ENCODE data around the gene FSTL5.
A peak's percentile ranks its signal among the peaks of the same experiment; 100 is the strongest.
"Not testable (repeated sequence)": the region's sequence is repeated elsewhere in the genome, so short reads cannot be mapped to it uniquely, and the experiment has no call there.

The FSTL5 gene

DNA sequence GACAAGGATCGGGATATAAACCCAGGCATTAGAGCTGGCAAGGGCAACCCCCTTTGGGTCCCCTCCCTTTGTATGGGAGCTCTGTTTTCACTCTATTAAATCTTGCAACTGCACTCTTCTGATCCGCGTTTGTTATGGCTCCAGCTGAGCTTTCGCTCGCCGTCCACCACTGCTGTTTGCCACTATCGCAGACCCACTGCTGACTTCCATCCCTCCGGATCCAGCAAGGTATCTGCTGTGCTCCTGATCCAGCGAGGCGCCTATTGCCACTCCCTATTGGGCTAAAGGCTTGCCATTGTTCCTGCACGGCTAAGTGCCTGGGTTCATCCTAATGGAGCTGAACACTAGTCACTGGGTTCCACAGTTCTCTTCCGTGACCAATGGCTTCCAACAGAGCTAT is 59.9 kb downstream of the FSTL5 start:
- not testable (repeated sequence) for DNase-seq (ENCODE audit: low spot score)

DNA sequence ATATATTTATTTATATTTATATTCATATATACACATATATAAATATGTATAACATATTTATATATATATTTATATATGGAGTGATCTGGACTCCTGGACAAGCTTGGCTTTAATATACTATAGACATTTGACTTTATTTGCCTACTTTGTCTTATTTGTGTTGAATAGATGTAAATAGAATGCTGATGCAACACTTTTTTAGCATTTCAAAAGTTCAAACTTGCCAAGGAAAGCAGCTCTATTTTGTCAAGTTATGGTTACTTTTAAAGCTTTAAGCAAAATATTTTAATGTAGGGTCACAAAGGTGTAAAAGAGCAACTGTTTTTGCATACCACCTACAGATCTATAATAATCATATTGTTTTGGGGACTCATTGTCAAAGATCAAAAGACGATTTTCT is 61.1 kb downstream of the FSTL5 start:
- DNase-seq (ENCODE audit: low spot score): no peak

DNA sequence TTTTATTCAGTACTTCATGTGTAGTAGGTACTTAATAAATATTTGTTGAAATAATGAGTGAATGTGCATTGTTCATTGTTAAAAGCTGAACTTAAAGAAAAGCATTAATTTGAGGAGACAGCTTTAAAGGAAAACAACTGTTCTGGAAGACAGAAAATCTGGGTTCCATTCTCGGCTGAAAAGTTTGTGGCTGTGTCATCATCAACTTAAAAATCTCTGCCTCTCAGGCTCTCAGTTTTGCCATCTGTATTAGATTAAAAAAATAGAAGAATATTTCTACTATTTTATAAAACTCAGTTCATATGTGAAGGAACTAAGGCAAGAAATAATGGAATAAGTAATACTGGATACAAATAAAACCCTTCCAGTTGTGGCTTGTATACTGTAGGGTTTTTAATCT is 62.5 kb downstream of the FSTL5 start:
- no peak for DNase-seq (ENCODE audit: low spot score)

DNA sequence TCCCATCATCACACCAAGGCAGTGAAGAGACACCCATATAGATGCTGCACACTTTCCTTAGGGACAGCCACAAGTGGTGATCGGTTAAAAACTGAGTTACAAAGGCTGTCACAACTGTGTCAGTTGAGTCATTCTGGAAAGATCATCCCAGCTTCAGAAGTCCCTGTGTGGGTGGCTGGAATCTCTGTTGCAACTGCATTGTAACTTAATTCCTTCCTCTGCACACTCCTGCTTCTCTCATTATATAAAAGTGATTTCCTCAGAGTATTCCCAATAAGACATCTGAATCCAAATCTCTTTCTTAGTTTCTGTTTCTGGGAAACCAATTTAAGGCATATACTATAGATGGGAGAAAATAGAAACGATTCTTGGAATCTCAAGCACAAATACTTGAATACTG is 88.1 kb downstream of the FSTL5 start:
- DNase-seq (ENCODE audit: low spot score): peak; percentile 49

DNA sequence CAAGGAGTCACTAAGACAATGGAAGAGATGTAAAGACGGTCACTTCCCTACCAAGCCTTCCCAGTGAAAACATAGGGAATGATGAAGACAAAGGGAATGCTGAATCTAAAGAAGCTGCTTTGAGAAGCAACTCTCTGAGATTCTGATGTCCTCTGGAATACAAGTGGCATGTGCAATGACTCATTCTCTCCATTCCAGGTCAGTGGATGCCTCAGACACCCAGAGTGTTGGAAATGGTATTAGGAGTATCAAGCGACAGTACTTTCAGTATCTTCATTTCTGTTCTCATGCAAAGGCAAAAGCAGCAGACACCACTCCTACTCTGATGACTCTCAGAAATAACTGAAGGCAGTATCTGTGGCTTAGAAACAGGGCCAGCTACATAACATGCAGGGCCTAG is 102.6 kb downstream of the FSTL5 start:
- no peak for DNase-seq (ENCODE audit: low spot score)

DNA sequence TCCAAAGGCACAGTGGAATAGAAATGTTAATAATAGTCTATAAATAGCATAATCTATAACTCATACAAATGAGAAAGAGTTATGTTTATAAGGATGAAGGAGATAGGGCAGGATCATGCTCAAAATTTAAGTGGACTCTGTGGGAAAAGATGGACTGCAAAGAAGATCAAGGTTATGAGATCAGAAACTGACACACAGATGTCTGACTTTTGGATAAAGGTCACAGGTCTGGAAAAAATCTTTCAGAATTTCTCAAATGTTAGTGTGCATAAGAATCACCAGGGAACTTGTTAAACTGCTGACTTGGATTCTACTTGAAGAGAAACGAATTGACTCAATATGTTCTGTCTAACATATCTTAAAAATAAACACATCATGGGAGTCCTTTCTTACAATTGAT is 104.1 kb downstream of the FSTL5 start:
- DNase-seq (ENCODE audit: low spot score): no peak

DNA sequence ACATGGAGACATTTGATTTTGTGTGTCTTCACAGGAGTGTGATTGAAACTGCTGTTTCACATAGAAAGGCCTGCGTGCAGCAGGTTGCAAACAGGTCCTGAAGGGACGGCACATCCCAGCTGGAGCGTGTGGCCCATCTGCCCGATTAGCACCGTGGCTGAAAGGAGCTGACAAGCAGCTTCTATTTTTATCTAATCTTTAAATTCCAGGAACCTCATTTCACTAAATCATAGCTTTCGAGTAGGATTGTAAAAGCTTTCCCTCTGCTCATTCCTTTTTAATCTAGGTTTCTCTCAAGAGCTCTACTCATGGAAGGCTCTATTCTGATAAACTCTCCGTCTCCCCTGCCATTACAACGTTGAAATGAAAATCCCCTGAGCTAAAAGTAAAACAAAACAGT is 106.8 kb downstream of the FSTL5 start:
- DNase-seq (ENCODE audit: low spot score): no peak

DNA sequence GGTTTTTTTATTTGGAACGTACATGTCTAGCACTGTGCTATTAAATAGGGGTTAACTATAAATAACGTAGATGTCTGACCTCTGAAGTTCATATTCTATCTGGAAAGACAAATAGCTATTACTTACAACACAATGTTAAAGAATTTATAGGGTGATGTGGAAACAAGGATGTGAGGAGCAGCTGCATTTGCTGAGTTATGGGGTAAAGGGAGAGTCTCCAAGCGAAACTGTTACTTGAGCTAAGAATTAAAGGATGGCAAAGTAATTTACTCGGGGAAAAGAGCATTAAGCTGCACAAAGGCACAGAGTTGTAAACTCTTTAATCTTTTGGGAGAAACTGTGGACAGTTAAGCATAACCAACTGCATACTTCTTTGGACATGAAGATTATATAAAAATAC is 117.7 kb downstream of the FSTL5 start:
- DNase-seq (ENCODE audit: low spot score): no peak

DNA sequence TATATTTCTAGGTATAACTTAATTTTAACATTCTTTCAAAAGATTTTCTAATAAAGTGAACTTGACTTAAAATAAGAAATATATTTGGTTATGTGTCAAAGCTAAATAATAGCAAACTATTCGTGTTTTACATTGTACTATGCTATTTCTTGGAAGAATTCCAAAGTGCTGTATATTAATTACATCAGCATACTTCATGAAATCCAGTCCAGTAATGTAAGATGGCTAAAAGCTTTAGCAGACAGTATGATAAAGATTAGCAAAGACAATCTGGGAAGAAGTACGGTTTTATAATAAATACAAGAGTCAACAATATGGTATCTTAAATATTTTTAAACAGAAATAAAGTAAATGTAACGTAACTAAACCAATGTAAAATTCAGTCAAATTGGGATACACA is 125.7 kb downstream of the FSTL5 start:
- no peak for DNase-seq (ENCODE audit: low spot score)

DNA sequence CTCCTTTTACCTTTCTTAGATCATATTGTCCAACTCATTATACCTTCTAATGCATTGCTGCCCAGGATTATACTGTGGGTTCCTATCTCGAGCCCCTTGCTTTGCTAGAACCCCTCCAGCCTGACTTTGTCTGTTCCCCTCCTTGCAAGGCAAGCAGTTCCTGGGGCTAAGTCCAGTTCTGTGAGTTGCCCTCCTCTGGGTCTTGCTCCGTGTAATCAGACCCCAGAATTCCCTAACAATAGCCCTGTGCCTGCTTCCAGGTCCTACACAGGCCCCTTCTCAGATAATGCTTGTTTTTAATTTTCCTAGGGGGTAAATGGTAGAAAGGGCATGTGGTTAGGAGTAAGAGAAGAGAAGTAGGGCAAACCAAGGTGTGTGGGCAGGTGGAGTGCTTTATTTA is 145.9 kb downstream of the FSTL5 start:
- DNase-seq (ENCODE audit: low spot score): no peak

DNA sequence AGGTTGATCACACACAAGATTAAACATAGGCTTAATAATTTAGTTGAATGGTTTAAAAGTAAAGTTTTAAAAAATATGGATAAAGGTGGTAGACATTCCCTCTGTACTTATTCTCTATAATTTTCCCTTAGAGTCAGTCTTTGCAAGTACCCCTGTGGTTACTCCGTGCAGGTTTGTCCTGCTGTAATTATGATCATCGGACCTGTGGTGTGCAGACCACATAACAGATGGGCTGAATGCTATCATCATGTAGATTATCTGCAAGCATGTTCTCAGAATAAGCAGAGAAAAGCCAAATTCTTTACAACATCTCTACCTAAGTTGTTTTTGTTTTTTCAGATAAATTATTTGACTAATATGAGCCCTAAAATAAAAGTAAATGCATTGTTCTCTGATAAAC is 146.8 kb downstream of the FSTL5 start:
- no peak for DNase-seq (ENCODE audit: low spot score)

DNA sequence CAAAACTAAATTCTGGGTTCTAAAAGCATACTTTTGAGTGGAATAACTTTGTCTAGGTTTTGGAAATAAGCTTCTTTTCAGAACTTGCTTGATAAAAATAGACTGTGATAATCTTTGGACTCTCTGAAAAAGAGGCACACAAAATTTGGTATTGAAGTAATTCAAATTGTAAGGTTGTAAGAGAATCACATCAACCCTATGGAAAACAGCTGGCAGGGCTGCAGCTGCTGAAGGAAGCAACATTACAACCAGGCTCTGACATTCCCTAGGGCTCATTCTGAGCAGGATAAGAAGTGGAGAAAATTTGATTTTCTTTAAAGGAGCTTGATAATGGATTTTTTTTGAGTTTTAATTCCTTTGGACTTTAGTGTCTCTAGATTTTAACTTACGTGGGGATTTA is 147.6 kb downstream of the FSTL5 start:
- DNase-seq (ENCODE audit: low spot score): no peak

DNA sequence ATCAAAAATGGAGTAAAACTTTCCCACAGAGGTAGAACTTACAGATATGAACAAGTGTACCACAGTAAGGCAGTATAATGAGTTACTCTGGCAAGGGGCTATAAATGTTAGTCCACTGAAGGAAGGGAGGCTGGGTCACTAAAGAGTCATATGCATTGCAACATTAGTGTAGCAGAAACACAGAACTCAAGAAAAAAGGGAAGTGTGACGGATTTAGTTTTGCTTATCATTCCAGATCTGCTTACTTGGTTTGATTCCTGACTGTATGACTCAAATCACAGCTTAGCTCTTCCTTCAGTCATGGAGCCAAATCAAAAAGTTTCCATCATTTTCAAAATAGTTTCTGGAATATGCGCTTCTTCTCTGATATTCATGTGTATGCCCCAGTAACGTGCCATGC is 148.7 kb downstream of the FSTL5 start:
- DNase-seq (ENCODE audit: low spot score): peak; percentile 3

DNA sequence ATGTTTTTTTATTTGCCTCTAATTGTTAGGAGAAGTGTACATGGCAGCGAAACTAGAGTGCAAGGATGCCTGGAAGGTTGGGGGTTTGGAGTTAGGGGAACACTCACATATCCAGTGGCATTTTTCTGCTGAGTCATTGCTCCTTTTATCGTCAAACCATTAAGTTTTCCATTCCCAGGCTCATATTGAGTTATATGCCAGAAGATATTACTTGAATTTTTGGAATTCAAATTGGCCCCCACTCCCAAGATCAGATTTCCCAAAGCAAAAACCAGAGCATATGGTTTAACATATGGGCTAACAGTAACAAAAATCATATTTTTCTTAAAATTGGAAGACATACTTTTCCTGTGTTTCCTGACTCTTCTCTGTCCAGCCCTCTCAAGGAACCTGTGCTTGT is 152.7 kb downstream of the FSTL5 start:
- no peak for DNase-seq (ENCODE audit: low spot score)

DNA sequence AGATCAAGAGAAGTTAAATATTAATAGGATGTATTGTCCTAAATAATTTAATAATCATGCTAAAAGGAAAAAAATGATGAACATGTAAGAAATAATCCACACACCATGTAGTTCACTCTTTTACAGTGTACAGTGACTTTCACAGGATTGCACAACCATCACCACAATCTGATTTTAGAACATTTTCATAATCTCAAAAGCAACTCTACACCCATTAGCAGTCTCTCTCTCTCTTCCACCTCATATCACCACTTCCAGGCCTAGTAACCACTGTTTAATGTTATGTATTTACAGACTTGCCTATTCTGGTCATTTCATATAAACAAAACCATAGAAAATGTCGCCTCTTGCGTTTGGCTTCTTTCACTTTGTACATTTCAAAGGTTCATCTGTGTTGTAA is 153.4 kb downstream of the FSTL5 start:
- DNase-seq (ENCODE audit: low spot score): no peak

DNA sequence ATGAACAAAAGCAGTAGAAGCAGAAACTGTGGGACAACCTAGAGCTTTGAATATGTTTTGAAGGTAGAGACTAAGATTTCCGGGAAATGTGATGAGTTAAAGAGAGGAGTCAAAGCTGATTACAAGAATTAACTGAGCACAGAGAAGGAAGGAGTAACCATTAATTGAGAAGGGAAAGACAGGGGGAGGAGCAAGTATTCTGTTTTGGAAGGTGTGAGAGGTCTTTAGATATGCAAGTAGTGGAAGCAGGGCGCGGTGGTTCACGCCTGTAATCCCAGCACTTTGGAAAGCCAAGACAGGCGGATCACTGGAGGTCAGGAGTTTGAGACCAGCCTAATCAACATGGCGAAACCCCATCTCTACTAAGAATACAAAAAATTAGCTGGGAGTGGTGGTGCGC is 171.5 kb downstream of the FSTL5 start:
- no peak for DNase-seq (ENCODE audit: low spot score)

DNA sequence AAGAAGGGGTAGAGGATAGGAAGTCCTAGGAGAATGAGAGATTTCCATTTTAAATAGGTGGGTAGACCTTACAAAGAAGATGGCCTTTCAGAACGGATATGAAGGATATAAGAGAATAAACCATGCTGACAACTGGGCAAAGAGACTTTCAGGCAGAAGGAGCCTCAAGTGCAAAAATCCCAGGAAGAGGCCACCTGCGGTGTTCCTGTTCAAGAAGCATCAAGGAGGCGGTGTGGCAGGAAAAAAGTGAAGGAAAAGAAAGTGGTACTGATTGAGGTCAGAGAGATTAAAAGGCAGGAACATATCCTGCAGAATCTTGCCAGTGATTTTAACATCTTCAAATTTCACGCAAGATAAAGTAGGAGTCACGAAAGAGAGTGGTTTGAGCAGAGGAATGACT is 172.0 kb downstream of the FSTL5 start:
- DNase-seq (ENCODE audit: low spot score): no peak

DNA sequence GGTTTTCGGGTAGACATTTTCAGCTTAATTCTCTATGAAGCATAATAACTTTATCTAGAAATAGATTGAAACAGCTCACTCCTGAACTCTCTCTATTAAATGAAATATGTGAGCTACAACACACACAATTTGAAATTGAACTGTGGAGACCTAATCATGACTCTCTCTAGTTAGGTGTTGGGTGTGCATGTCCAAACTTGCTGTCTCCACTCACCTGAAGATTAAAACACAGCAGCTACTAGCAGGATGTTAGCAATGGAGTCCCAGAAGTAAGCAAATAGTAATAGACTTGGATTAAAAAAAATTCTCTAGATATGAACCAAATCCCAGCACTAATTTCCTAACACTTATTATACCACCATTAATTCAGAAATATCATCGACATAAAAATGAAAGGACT is 173.1 kb downstream of the FSTL5 start:
- no peak for DNase-seq (ENCODE audit: low spot score)

DNA sequence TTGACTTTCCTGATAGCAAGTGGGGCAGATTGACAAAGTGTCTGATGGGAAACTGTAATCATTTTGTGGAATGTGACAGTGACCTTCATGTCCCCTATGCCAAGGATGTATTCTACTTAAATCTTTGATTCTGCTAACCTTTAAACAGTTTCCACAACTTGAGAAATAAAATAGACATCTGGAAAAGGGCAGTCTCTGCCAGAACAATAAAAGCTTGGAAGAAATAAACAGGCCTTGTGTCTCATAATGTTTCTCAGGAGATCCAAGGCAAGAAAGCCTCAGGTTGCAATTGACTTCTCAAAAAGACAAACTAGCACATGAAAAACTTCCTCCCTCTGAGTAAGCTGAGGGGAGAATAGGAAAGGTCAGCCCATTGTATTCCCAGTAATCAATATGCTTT is 174.9 kb downstream of the FSTL5 start:
- DNase-seq (ENCODE audit: low spot score): no peak

DNA sequence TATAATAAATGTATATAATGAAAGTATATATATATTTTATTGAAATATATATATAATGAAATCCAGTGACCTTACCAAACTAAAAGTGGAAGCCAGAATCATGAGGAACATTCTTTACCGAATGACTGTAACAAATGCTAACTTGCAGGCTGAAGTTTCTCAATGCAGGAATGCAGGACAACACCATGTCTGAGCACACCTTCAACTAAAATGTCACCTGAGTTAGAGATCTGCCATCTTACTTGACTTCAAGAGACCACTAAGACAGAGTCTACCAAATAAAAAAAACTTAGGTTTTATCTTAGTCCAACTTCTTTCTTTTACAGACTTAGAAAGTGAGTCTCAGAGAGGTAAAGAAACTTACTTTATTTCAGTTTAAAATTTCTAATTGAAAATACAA is 176.2 kb downstream of the FSTL5 start:
- DNase-seq (ENCODE audit: low spot score): no peak

DNA sequence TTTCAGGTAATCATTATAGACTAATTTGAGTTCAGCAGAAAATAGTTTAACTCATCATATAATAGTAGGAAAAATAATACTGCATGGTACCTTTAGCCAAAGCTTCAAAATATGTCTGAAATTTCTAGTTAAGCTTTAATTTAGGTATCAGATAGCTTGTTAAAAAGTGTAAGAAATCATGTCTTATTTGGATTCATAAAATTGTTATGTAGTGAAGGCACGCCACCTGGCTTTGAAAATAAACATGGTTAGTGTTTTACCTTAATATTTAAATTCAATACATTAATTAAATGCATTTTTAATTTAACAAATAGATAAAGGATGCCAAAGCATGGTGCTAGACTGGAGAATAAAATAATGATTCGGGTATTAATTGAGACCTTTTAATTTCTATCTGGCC is 211.4 kb downstream of the FSTL5 start:
- no peak for DNase-seq (ENCODE audit: low spot score)

DNA sequence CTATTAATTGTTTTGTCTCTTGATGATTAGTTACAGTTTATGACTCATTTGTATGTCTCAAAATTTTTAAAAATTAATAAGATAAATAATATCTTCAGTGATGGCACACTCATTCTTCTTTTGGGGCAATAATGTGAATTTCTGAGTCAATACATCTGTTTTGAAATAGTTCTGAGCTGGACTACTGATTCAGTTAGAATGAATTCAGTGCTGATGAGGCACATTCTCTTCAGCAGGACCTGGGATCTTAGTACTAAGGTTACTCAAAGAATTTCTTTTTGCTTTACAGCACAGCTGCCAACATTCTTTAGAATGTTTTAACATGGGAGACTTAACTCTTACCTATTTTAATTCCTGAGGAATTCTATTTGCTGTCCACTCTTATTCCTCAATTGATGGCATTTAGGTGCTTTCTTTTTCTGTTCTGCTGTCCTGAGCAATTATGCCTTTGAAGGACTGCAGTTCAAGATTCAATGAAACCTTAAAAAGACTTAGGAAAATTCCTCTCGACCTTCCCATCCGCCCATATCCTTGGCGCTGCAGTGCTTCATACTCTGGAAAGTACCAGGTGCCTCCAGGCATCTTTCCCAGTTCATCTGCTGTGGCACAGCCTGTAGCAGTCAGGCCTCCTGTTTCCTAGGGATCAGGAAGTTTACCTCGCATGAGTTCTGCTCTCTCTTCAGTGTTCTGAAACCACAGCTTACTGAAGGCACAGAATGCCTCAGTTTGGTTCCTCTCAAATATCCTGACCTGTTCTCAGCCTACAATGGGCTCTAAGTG is 213.7 kb downstream of the FSTL5 start:
- no peak for DNase-seq (ENCODE audit: low spot score)

DNA sequence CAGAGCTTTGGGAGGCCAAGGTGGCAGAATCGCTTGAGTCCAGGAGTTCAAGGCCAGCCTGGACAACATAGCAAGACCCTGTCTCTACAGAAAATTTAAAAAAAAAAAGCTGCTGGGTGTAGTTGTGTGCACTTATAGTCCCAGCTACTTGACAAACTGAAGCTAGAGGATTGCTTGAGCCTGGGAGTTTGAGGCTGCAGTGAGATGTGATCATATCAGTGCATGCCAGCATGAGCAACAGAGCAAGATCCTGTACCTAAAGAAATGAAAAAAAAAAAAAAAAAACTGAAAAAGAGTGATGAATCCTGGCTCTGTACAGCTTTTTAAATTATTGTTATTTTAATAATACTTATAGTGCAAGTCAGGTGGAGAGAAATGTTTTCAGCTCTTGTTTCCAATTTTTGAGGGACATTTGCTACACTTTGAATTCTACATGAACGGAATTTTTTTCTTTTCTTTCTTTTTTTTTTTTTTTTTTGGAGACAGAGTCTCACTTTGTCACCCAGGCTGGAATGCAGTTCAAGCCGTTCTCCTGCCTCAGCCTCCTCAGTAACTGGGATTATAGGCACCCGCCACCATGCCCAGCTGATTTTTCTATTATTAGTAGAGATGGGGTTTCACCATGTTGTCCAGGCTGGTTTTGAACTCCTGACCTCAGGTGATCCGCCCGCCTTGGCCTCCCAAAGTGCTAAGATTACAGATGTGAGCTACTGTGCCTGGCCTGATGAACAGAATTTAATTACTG is 215.6 kb downstream of the FSTL5 start:
- no peak for DNase-seq (ENCODE audit: low spot score)

DNA sequence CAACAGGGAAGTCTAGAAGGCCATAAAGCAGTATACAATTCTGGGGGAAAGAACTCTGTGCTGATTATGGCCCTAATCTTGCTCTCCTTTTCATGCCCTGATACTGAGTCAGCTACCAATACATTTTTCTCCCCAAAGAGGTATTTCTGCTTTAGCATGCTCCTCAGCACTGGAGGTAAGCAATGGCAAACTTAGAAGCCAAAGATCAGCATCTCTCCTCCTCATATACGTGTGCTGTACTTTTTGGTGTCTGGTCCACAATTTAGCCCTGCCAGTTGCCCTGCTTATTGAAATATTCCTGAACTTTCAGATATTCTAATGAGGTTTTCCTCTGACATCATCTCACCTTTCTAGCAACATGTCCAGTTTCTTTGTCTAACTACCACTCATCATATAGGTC is 226.2 kb downstream of the FSTL5 start:
- DNase-seq (ENCODE audit: low spot score): no peak
